ENCODE measurements around the gene TMPRSS3.

The TMPRSS3 gene

DNA sequence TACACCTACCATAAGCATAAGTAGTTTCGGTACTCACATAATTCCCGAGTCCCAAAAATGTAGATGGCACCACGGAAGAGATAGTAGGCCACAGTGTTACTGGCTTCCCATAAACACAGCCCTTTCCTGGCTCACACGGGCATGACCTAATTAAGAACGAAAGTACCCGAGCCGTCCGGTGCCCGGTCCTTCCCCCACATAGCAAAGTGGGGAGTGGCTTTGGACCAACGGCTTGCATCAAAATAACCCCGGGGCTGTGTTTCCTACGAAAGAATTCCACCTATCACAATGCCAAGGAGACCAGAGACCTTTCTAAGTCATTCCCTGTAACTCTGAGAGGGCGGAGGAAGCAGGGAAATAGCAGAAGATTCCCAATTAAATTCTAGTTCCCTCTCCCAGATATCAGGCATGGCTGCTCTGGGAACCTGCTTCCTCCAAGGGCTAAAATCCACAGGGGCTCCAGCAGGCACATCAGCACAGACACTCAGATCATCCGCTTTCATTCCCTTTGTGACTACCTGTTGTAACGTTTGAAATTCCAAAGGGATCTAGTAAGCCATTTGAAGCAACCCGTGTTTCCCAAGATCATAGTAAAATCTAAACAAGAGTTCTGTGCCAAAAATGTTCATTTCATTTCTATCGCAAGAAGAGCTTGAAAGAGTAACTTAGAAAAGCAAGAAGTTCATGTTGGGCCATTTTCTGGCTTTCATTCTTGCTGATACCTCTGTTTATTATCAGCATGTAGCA is at the start of gene TMPRSS3:
TSS of gene TMPRSS3 (minus strand) at position 148 of the 747 bp plus-strand sequence. CDS start 635 bp downstream, outside the sequence.
- no peaks in the 10 kb centered on the region for H3K9me3 ChIP-seq
- no peak within 1 kb of the TSS for H3K4me3 ChIP-seq (ENCODE audit: low read depth in 1 of 2, low read length in 1 of 2)
- H3K36me3 ChIP-seq = no peaks in the 10 kb centered on the region
- no peaks in the 10 kb centered on the region for H3K4me1 ChIP-seq (ENCODE audit: control insufficient read depth in 1 of 2, insufficient read depth in 1 of 2, low read depth in 1 of 2, low read length in 1 of 2)
- no peaks in the 10 kb centered on the region for H3K27me3 ChIP-seq
- no peak within 1 kb of the TSS for H3K27ac ChIP-seq
- TF ChIP-seq, protein P1, sequence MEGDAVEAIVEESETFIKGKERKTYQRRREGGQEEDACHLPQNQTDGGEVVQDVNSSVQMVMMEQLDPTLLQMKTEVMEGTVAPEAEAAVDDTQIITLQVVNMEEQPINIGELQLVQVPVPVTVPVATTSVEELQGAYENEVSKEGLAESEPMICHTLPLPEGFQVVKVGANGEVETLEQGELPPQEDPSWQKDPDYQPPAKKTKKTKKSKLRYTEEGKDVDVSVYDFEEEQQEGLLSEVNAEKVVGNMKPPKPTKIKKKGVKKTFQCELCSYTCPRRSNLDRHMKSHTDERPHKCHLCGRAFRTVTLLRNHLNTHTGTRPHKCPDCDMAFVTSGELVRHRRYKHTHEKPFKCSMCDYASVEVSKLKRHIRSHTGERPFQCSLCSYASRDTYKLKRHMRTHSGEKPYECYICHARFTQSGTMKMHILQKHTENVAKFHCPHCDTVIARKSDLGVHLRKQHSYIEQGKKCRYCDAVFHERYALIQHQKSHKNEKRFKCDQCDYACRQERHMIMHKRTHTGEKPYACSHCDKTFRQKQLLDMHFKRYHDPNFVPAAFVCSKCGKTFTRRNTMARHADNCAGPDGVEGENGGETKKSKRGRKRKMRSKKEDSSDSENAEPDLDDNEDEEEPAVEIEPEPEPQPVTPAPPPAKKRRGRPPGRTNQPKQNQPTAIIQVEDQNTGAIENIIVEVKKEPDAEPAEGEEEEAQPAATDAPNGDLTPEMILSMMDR (IDR thresholded peaks at IDR 0.05) = no peak

DNA sequence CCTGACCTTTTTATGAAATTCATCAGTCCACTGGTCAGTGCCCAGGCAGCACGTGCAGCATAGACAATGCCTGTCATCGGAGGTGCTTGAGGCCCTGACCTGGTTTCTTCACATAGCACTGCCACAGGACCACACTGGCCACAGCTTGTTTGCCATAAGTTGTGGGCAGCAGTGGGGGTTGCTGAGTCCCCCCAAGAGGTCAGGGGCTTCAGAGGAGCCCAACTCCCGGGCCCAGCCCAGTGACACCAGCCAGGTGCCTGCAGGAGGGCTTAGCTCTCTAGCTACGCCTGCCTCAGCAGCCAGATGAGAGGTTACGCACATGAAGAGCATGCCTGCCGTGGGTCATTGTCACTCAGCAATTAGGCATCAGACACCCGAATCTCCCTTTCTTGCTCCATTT is 49.5 kb upstream of the TMPRSS3 start:
- peaks cover 4 to 5% of the 10 kb centered on the region in 2 experiments for H3K4me1 ChIP-seq (ENCODE audit: control insufficient read depth in 1 of 2, insufficient read depth in 1 of 2, low read depth in 1 of 2, low read length in 1 of 2)
- no peaks in the 10 kb centered on the region for H3K27me3 ChIP-seq
- no peak overlapping the region for H3K4me3 ChIP-seq (ENCODE audit: low read depth in 1 of 2, low read length in 1 of 2)
- no peak overlapping the region for H3K27ac ChIP-seq
- TF ChIP-seq, protein P1 (IDR thresholded peaks at IDR 0.05) = no peak
- H3K36me3 ChIP-seq = no peaks in the 10 kb centered on the region
- no peaks in the 10 kb centered on the region for H3K9me3 ChIP-seq

DNA sequence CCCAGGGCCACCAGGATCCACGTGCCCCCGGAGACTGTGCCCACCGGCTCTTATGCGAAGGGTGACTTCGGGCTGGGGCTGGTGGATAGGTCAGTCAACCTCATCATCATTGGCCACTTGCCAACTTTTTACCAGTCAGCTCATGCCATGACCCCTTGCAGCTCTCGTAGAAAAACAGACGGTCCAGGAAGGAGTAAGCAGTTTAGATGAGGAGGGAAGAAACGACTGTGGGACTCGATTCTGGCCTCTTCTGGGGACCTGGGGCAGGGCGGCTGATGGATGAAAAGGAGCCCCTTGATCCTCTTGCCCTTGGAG is 48.9 kb upstream of the TMPRSS3 start:
- TF ChIP-seq, protein P1 (IDR thresholded peaks at IDR 0.05) = no peak
- H3K36me3 ChIP-seq = no peaks in the 10 kb centered on the region
- H3K27me3 ChIP-seq = no peaks in the 10 kb centered on the region

DNA sequence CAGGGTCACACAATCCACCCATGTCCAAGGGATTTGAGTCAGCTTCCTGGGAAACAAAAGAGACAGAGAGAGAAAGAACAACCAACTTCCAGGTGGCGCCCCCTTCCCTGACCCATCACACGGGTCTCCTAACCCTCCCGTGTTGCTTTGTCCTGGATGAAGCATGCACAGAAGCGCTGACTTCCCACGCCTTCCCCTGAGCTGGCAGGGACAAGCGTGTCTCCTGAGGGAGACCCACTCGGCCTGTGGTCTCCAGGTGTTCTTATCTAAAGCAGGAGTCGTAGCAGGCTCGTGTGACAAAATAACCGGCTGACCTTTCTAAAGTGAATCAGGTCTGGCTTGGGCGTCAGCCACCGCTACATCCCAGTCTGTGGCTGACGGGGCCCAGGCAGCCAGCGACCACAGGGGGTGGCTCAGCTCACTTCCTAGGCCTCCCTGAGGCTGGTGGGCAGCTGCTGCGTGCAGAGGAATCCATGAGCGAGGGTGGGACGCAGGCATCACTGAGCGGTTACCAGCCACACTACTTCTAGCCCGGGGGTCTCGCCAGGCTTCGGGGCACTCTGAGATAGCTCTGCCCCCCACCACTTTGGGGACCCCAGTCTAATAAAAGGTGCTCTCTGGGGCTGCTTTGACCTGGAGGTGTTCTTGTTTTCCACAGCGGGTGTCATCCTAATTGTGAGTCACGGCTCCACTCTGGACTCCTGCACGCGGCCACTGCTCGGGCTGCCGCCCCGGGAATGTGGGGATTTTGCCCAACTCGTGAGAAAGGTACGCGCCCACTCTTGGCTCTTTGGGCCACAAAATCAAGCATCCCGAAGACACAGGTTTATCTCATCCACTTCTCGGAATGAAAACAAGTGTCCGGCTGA is 48.3 kb upstream of the TMPRSS3 start:
- Histone ChIP-seq H3K4me1 (ENCODE audit: control insufficient read depth in 1 of 2, insufficient read depth in 1 of 2, low read depth in 1 of 2, low read length in 1 of 2) (no peaks in the 10 kb centered on the region), H3K27me3 (no peaks in the 10 kb centered on the region), H3K36me3 (no peaks in the 10 kb centered on the region), H3K4me3 (ENCODE audit: low read depth in 1 of 2, low read length in 1 of 2) (no peak overlapping the region), H3K27ac (no peak overlapping the region), H3K9me3 (no peaks in the 10 kb centered on the region)
- TF ChIP-seq, protein P1 (IDR thresholded peaks at IDR 0.05) = no peak

More for the DNA sequence above, 48.9 kb upstream of the TMPRSS3 start:
- Histone ChIP-seq H3K27ac (no peak overlapping the region), H3K4me1 (ENCODE audit: control insufficient read depth in 1 of 2, insufficient read depth in 1 of 2, low read depth in 1 of 2, low read length in 1 of 2) (peaks cover 0 to under 1% of the 10 kb centered on the region in 2 experiments), H3K9me3 (no peaks in the 10 kb centered on the region), H3K4me3 (ENCODE audit: low read depth in 1 of 2, low read length in 1 of 2) (no peak overlapping the region)

DNA sequence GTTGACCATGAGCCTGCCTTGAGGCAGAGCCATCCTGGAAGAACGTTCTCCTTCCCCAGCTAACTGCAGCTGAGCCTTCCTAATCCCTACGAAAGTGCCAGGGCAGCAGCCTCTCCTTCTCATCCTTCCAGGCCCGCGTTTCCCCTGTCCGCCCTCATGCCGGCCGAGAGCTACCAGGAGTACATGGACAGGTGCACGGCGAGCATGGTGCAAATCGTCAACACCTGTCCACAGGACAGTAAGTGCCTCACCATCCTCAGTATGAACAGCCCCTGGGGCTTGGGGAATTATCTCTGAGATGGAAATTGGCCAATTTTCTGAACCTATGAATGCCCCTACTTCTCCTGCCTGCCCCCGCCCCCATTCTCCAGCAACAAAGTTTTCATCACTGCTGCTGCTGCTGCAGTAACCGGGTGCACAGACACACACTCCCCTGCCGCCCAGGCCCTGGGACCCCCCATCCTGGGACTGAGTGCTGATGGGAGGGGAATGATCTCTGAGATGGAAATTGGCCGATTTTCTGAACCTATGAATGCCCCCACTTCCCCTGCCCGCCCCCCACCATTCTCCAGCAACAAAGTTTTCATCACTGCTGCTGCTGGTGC is 47.4 kb upstream of the TMPRSS3 start:
- TF ChIP-seq, protein P1 (IDR thresholded peaks at IDR 0.05) = no peak
- Histone ChIP-seq H3K4me1 (ENCODE audit: control insufficient read depth in 1 of 2, insufficient read depth in 1 of 2, low read depth in 1 of 2, low read length in 1 of 2) (no peaks in the 10 kb centered on the region), H3K4me3 (ENCODE audit: low read depth in 1 of 2, low read length in 1 of 2) (no peak overlapping the region), H3K36me3 (no peaks in the 10 kb centered on the region), H3K27ac (no peak overlapping the region), H3K27me3 (no peaks in the 10 kb centered on the region), H3K9me3 (no peaks in the 10 kb centered on the region)
